NCI-H2196 treated with DMSO at 0.1 percent for 48 hours (cell line): ENCODE results near the gene ODAPH.
"Not testable (repeated sequence)": the region's sequence is repeated elsewhere in the genome, so short reads cannot be mapped to it uniquely, and the experiment has no call there.

Experiments used
- DNase-seq: peaks from one replicate; lab custom pipeline; 2025; ENCODE audit not compliant: unreplicated experiment; lab: John Stamatoyannopoulos, UW

ODAPH gene

GRCh38 chr4:75555294-75556164, at the start of gene ODAPH:
Gene ODAPH, plus strand, starts transcription at chr4:75556066. Its CDS starts 17 bp downstream, at chr4:75556083.
- DNase-seq = no peak

- DNase-seq = not testable (repeated sequence)
Measured at GRCh38 chr4:75509592-75509991, 46.3 kb upstream of the ODAPH start.

GRCh38 chr4:75511841-75512240, 44.0 kb upstream of the ODAPH start:
- no peak for DNase-seq

DNA sequence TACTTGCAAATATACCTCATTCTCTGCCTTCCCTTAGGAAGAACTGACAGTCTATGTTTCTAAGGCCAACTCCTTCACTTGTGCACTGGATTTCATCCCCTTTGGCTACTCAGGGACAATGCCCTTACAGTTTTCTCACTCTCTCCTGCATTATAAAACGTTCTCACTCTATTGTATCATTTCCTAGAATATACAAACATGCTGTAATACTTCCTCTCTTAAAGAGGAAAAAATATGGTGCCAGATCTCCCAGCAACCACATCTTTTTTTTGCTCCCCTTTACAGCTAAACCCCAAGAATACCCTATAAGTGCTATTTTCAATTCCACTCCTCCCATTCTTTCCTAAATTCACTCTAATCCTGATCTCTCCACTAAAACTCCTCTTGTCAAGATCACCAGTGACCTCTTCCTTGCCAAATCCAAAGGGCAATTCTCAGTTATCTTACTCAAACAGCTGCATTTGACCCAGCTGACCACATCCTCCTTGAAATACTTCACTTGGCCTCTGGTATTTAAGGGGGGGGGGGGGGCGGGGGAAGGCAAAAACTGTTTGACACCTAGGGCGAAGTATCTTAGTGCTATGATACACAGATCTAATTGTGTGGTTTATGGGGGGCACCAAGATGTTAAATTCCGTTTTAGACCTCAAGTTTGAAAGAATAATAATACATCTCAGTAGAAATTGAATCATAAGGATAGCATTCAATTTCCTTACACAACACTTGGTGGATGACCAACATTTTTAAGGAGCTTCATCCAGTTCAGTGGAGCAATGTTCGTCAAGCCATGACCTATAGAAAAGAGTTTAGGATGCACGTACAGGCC, 43.3 kb upstream of the ODAPH start:
- no peak for DNase-seq

DNA sequence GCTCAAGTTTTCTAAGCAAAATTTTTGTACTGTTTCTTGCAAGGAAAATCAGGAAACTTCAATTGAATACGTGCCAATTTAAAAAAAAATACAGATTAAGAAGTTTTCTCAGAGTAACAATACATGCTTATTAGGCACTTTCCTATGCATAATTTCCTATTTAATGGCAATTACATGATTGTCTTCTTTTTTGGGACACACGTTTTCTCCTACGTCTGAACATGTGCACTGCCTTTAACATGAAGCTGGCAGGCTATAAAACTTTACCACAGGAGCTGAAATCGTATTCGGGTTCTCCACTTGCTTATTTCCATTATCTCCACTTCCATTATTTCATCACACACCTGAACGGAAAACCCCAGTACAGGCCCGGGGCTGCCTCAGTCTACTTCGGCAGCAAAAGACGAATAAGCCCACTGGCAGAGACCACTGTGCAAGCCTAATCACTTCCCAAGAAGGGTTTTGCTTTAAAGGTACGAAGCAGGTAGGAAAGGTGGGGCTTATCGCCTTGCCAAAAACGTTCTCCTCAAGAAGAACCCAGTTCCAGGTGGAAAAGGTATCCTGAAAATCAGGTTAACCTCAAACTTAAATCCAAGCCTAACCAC, 42.2 kb upstream of the ODAPH start:
- DNase-seq = no peak

DNA sequence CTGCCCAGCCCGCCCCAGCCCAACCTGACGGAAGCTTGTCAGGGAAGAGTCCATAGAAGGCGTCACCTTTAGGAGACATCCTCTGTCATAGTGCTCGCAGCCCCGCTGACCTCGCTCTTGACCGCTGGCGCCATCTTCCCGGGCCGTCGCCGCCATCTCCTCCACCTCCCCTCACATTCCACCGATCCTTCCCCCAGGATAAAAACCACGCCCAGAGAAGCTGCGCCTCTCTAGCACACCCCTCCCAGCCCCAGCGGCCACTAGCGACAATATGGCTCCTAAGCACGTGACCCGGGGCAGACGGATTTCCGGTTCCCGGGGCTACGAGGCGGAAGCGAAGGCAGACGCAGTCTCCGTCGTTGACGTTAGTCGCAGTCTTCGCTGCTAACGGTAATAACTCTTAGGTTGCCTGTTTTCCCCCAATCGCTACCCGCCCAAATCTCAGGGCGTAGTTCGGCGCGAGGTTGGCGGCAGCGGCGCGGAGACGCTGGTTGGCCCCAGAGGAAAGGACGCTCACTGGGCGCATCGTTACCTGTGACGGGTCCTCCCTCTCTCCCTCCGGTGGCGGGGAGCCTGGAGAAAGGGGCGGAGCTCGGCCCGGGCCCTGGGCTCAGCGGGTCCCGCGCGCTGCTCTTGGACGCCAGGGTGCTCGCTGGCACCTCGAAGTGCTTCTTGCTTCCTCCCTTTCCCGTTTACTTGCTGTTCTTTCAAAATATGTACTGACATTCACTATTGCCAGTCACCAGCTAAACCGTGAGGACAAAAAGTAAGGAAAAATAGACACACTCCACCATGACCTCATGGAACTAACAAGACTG, 41.5 kb upstream of the ODAPH start, which contains the start of the genes RCHY1 and THAP6:
Gene RCHY1, minus strand, starts transcription at position 273 of the 818 bp plus-strand sequence. Its CDS starts 117 bp downstream, at position 156.
Gene THAP6, plus strand, starts transcription at position 343 of the 818 bp plus-strand sequence. CDS start 980 bp downstream, outside the sequence.
- peak; percentile 74 for DNase-seq

DNA sequence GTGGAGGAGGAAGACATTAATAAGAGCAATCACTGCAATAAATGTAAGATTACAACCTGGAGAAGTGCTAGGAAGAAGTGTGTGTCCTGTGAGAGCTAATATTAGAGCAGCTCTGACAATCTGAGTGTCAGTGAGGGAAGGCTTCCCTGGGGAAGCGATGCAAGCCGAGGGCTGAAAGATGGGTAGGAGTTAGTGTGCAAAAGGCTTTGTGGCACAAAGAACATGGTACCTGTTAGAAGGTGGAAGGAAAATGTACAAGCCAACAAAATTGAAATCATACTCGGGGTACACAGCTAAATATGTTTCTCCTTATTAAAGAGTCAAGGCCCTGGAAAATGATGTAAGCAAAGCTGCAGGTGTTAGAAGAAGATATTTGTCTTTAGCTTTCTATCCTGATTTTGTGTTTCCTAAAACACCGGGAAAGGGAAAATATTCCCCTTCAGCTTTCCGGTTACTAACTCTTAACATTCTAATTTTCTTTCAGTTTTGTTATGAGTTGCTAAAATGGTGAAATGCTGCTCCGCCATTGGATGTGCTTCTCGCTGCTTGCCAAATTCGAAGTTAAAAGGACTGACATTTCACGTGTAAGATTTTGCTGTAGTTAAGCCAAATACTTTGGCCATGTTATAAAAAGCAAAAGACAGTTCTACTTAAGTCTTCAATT, 40.8 kb upstream of the ODAPH start:
- DNase-seq = no peak

DNA sequence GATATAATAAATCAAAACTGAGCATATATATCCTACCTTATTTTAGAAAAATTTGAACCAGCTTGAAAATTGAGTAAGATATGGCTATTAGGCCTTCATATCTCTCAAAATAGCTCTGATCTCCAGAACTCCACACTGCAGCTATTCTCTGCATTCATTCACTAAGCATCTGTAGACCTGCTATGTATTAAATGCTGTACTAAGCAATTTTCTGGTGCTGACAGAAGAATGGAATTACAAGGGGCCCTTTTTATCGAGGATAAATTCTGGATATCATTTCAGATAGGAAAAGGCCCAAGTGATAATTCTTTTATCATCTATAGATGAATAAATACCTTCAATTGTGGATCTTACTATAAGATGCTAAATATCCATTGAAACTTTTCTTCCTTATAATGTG, 39.7 kb upstream of the ODAPH start:
- DNase-seq = no peak

DNA sequence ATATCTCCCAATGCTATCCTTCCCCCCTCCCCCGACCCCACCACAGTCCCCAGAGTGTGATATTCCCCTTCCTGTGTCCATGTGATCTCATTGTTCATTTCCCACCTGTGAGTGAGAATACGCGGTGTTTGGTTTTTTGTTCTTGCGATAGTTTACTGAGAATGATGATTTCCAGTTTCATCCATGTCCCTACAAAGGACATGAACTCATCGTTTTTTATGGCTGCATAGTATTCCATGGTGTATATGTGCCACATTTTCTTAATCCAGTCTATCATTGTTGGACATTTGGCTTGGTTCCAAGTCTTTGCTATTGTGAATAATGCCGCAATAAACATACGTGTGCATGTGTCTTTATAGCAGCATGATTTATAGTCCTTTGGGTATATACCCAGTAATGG, 36.4 kb upstream of the ODAPH start:
- DNase-seq = not testable (repeated sequence)

DNA sequence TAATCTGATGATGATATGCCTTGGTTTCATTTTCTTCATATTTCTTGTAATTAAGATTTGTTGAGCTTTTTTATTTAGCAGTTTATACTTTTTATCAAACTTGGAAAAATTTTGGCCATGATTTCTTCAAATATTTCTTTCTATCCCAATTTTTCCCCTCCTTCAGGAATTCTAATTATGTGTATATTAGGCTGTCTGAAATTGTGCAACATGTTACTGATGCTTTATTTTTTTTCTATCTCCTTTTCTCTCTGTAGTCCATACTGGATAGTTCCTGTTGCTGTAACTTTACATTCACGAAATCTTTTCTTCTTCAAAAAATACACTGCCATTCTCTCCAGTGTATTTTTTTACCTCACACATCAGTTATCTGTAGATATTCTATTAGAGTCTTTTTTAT, 30.8 kb upstream of the ODAPH start:
- DNase-seq = no peak

DNA sequence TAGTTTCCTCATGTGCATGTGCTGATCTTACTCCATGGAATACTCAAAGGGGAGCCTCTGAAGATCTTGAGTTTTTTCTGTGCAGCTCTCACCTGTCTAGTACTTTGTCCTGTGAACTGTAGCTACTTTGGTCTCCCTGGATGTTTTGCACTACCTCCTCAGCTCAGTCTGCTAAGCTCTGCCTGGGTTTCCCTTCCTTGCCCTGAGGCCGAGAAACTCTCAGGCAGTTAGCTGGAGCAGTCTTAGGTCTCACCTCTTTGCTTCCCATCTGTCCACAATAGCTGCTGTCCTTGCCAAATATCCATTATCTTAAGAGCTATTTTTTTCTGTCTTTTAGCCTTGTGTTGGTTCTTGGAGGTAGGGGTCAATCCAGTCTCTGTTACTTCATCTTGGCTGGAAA, 30.0 kb upstream of the ODAPH start:
- no peak for DNase-seq

DNA sequence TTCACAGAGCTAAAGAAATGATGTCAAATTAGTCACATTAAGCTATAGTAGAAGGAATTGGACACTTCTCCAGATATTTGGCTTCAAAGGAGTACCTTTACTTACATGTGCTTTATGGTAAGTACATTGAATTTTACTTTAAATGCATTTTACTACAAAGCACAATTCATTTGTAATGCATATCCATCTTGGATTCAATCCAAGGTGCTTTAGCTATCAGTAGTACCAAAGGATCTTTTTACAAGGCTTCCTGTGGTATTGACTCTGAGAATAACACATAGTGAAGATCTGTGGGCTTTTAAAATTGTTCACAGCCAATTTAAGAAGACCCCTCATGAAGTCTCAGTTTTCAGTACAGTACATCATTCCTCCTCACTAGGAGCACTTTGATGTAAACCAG, 28.4 kb upstream of the ODAPH start:
- no peak for DNase-seq

DNA sequence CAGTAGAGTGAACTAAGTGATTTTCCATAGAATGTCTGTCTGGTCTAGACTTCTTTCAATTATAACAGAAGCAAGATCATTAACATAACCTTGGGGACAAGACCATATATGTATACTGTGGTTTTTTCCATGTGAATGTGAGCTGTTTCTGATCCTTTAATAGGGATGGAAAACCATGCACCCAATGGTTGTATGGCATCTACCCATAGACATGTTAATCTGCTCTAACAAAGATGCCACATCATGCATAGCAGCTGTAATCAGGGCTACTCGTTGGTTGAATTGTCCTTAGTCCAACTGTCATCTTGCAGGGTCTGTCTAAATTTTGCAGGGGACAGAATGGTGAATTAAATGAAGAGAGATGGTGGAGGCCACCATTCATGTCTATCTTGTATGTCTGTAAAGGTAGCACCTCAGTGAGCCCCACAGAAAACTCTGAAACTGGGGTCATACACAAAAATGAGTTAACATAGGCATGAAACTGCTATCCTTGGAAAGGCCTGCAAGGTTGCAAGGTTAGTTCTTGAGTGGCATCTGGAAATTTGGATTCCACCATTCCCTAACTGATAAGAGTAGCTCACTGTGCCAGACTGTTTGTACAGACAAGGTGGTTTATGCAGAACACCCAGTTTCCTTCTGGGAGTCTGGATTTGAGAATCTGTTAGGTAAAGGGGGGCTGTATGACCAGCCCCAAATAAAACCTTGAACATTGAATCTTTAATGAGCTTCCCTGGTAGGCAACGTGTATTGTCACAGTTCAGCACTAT, 25.1 kb upstream of the ODAPH start:
- no peak for DNase-seq

DNA sequence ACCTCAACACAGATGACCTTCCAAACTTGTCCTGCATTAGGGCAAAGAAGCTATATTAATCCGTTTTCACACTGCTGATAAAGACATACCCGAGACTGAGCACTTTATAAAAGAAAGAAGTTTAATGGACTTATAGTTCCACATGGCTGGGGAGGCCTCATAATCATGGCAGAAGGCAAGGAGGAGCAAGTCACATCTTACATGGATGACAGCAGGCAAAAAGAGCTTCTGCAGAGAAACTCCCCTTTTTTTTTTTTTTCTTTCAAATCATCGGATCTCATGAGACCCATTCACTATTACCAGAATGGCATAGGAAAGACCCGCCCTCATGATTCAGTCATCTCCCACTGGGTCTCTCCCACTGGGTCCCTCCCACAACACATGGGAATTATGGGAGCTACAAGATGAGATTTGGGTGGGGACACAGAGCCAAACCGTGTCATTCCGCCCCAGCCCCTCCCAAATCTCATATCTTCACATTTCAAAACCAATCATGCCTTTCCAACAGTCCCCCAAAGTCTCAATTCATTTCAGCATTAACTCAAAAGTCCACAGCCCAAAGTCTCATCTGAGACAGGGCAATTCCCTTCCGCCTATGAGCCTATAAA, 24.2 kb upstream of the ODAPH start:
- DNase-seq = not testable (repeated sequence)

- not testable (repeated sequence) for DNase-seq
Measured at GRCh38 chr4:75533339-75533887, 22.5 kb upstream of the ODAPH start.

- DNase-seq = not testable (repeated sequence)
Measured at GRCh38 chr4:75533926-75534325, 21.9 kb upstream of the ODAPH start.

GRCh38 chr4:75537308-75537707, 18.6 kb upstream of the ODAPH start:
- not testable (repeated sequence) for DNase-seq

DNA sequence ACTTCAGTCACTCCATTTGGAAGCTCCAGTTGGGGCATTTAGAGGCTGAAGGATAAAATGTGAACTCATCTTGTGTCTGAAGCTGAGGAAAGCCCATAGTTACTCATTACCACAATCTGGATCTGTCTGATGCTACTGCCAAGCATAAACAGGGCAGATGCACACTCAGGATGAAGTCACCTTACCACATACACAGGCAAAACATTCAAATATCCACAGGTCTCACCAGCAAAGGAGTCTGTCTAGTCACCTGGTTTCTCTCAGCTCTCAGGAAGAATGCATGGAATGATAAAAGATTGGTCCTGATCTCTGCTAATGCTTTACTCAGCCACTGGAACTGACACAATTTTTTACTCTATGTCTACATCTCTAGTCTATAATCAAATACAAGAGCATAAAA, 13.0 kb upstream of the ODAPH start:
- DNase-seq = no peak
